Stimulated activated CD8-positive, alpha-beta memory T cell treated with anti-CD3 and anti-CD28 coated beads, Interleukin-7, amount 100 ng/mL, for 4 hours (primary cell): ENCODE data around the gene MREG.

ENCODE experiments used
- DNase-seq, 2 donors: peaks; one replicate each; pipeline ENCODE4 v3.0.0-alpha.2; 2020; ENCODE audit warnings: low read depth in 2 of 2

The MREG gene, protein sequence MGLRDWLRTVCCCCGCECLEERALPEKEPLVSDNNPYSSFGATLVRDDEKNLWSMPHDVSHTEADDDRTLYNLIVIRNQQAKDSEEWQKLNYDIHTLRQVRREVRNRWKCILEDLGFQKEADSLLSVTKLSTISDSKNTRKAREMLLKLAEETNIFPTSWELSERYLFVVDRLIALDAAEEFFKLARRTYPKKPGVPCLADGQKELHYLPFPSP

DNA sequence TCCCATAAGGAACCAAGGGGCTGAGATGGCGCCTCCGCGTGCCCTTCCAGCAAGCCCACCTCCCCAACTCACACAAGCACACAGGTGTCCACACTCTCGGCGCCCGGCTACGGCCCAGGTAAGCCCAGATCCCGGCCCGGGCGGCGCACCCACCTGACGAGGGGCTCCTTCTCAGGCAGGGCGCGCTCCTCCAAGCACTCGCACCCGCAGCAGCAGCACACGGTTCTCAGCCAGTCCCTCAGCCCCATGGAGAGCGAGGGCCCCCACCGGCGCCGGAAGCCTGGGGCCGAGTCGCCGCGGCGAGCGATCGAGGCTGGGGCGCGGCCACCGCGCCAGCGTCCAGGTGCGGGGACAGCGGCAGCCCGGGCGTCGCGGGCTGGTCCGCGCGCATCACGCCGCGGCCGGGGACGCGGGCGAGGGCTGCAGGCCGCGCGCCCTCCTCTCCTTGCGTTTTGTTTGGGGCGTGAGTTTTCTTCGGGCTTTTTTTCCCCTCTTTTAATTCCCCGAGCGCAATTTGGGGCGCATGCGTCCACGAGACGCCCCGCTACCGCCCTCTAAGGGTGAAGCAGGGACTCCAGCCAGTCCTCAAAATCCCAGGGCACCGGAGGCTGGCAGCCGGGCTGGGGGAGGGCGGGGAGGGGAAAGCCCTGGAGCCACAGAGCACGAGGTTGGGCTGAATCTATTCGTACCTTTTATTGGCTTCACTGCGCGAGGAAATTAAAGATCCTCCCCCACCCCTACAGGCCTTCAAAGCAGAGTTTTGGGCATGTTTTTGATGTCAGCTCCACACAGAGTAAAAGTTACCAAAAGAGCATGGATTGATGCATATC lies at the start of gene MREG:
TSS of gene MREG (minus strand) at position 472 of the 830 bp plus-strand sequence. CDS start at position 248, 224 bp downstream.
- DNase-seq = peak; percentile 69 to 75

DNA sequence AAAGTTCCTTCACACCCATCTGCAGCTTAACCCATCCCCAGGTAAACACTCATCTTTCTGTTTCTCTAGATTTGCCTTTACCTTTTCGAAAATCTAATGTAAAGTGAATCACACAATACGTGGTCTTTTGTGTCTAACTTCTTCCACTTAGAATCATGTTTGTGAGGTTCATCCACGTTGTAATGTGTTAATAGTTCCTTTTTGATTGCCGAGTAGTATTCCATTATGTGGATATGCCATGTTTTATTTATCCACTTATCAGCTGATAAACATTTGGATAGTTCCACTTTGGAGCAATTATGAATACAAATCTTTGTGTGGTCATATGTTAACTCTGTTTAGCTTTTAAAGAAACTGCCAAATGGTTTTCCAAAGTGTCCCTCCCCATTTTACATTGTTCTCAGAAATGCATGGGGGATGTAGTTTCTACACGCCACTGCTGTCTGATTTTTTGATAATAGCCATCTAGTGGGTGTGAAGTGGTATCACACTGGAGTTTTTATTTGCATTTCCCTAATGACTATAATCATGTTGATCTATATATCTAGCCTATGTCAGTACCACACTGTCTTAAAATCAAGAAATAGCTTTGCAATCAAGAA lies 46.0 kb upstream of the MREG start:
- no peak for DNase-seq

DNA sequence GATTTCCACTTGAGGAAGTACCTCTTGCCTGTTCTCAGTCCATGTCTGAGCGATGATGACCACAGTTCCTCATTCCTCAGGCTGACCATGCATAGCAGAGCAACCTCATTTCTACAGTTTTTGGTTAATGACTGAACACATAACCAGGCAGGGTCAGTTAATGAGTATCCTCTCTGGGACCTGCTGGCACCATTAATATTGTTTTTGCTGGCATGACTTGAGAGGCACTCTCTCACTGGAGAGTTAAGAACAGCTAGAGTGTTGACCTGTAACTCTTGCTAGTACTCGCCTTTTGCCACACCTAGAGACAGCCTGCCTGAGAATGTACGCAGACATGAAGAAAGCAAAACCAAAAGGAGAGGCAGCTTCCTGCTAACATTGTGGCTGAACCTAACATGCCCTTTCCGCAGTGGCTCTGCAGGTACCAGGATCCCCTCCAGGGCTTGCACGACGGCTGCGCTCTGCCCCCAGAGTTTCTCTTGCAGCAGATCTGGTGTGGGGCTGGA lies 44.4 kb upstream of the MREG start:
- peak; percentile 19 to 34 for DNase-seq

DNA sequence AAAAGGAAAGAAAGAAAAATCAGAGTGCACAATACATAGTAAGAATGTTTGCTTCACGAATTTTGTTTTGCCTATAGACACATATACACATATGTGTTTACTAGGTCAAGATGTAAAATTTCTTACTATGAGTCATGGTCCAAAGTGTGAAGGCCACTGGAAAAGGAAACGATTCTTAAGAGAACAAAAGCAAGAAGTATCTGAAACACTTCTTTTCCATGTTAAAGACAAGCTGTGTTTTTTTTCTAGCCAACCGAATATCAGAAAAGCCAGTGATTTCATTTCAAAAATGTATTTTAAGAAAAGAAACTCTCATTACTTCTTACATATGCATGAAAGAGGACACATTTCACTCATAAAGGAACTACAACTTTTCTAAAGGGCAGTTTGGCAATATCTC lies 43.4 kb upstream of the MREG start:
- DNase-seq = no peak

DNA sequence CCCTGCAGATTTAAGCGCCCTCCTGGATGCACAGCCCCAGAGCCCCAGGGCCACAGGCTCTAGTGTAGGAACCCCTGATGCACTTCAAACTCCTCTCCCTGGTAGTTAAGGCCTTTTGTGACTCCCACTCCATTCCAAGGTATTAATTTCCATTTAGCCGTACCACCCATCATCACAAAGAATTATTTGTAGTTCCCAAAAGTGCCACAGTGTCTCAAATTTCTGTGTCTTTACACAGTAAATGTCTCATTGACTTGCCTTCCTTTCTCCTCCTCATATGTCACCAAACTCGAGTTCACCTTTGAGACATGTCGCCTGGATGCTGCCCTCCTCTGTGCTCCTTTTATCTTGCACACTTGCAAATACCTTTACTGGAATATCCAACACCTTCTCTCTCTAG lies 42.3 kb upstream of the MREG start:
- DNase-seq = no peak

DNA sequence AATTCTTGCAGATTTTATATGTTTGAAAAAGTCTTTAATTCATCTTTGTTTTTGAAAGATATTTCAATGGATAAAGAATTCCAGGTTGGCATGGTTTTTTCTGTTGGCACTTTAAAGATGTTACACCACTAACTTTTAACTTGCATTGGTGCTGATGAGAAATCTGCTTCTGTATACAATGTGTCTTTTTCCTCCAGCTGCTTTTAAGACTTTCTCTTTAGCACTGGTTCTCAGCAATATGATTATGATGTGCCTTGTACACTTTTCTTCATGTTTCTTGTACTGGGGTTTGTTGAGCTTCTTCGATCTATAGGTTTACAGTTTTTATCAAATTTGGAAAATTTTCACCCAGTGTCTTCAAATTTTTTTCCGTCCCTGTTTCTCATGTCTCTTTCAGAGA lies 39.1 kb upstream of the MREG start:
- DNase-seq = no peak

DNA sequence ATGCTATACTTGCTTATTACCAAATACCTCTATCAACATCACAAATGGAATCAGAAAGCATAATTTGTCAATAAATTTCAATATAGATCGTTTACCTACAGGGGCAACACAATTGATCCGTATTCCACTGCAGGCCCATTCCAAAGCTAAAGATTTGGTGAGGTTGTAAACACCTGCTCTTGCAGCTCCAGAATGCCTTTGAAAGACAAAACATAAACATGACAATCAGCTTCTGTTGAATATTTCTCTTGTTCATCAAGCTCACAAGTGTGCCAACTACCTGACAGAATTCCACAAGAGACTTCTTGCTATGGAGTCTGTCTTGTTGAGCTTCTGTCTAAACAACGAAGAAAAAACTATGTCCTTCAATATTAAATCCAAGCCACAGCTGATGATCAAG lies 38.0 kb upstream of the MREG start:
- no peak for DNase-seq

DNA sequence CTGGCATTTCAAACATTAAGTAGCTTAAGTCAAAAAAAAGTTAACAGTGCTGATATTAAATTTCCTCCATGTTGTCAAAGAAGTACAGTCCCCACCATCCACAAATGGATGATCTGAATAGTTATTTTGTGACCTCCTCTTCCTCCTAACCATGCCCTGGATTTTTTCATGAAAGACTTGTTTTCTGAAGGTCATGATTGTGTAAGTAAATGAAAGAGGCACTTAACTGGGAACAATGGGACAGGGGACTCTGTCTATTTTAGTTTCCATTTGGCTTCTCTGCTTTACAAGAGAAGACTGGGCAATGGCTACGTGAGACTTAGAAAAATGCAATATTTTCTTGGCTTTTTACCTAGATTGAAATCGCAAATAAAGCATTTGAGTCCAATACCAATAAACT lies 36.1 kb upstream of the MREG start:
- DNase-seq = no peak

DNA sequence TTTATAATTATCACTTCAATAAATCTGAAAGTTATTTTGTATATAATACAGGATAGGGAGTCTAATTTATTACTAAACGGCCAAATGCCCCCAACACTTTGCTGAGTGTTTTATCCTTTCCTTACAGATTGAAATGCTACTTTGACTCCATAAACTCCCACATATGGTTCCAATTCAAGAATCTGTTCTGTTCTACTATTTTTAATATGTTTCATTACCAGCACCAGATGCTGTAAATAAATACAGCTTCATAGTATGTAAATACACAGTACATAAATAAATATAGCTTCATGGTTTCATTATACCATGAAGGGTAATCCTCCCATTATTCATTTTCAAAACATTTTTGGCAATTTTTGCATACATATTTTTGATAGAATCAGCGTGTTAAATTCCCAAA lies 34.0 kb upstream of the MREG start:
- DNase-seq = no peak

DNA sequence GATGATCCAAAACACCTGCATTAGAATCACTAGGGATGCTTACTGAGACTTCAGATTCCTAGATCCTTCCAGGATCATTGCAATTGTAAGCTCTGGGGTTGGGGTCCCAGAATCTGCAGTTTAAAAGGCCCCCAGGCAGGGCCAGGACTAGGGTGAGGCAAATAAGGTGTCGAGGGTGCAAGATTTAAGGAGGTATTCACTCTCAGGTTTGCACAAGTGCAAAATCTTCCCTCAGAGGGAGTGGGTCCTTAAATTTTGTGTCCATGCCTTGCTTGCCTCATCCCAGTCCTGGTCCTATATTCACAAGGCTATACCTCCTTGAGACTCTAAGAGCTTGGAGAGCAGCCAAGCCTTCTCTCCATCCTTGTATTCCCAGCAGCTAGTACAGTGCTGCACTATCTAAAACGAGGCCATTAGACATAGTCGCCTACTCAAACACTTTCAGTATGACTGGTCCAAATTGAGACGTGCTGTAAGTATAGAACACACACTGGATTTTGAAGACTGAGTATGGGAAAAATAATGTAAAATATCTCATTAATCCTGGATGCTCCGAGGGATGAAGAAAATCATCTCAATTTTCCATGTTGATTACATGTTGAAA lies 31.6 kb upstream of the MREG start:
- no peak for DNase-seq

DNA sequence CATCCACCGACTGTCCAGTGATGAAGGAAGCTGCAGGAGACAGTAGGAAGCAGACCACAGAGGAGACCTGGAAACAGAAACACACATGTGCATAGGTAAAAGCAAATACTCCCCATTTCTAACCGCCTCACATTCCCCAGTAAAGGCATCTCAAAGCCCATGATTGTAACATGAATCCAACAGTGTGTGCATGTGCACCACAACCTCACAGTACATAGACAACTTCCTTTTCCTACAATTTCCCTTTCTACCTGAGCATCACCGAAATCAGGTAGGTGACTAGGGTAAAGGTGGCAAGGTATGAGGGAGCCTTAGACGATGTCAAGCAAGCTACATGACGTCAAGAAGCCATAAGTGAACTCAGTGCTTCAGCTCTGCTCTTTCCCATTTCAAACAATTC lies 30.6 kb upstream of the MREG start:
- no peak for DNase-seq

DNA sequence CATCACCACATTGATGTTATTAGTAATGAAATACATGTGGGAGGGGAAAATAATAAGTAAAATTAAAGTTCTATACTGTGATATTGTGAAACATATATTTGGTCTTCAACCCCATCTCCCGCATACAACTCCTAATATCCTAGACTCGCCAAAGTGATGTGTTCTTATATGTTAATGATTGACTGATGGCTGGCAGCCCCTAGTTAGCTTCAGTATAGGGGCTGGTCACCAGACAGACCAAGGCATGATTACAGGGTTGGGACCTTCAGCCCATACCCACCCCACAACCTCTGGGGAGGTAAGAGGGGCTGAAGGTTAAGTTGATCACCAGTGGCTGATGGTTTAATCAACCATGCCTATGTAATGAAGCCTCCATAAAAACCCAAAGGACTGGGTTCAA lies 28.1 kb upstream of the MREG start:
- DNase-seq = no peak

DNA sequence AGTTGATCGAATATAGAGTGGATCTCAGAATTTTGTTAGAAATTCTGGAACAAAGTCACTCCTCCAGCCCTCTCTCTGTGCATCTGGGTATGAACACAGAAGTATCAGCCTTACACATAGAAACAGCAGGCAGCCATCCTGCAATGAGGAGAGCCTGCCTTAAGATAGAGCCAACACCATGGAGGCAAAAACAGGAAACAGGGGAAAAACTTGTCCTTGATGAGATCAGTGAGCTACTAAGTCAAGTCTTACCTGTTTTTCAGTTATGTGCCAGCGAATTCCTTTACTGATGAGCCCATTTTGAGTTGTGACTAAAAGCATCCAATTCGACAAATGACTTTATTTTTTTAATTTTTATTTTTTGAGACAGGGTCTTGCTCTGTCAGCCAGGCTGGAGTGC lies 26.6 kb upstream of the MREG start:
- DNase-seq = no peak

DNA sequence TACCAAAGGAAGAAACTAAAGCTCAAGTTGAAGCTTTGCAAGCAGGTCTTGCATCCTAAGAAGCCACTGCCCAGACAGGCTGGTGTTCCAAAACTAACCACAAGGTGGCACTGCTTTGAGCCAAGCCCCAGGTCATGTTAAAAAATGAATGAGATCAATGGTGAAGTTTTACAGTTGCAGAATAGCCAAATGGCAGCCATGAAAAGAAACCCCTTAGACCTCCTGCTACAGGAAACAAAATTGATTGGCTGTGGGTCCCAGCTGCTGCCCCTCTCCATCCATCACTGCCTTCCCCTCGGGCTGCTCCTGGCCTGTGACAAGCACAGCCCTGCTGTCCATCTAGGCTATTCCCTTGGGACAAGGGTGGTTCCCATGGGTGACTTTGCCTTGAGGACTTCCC lies 20.7 kb upstream of the MREG start:
- DNase-seq = peak; percentile 47 to 62

DNA sequence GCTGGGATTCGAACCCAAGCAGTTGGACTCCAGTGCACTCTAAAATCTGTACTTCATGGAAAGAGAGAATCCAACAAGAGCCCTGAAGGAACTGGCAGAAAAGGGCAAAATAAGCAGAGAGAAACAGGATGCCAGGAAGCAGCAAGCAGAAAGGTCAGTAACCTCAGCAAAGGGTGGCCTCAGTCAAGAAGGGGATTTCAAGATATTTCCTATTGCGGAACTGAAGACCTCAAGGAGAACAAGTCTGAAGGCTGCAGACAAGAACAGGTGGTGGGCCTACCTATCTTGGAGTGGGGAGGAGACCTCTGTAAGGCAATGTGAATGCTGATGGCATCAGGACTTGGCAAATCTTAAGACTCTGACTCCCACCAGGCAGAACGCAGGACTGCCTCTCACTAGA lies 20.1 kb upstream of the MREG start:
- DNase-seq = no peak

DNA sequence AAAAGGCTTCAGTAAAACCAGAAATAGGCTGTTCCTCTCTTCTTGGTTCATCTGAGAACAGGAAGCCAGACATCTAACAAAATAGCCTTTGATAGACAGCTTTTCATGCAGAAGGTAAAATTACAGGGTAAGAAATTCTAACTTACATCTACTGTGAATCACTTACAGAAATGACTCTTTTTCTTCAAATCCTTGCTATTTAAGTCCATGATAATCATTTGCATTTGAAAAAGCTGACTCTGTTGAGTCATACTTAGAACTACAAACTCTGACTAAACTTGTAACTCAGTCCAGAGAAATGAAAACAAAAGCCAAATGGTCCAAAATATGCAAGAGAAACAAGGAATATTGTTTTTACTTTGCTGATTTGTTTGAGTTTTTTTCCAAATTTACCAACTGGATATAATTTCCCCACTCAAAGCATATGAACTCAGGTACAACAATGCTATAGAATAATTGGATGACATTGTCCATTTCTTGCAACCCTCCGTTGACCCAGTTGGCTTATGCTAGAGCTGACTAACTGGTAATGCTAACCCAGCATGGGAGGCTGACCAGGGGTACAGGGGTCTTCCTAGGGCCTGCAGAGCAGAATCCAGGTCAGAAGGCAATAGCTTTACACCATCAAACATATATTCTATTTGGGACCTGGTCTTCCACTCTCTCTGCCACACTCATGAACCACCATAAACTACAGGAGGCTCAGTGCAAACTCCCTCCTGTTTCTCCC lies 18.8 kb upstream of the MREG start:
- DNase-seq = no peak

DNA sequence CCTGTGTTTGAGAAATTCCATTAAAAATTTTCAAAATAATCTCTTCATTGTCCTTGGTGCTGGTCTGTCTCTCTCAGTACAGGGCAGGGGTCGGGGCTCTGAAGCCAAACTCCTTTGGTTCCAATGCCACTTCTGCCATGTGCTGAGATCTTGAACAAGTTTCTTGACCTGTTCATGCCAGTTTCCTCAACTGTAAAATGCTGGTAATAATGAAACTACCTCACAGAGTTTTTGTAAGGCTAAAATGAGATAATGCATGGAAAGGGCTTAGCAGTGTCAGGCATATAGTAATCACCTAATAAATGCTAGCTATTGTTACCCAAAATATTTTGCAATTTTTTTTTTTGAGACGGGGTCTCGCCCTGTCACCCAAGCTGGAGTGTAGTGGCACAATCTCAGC lies 16.9 kb upstream of the MREG start:
- DNase-seq = no peak

DNA sequence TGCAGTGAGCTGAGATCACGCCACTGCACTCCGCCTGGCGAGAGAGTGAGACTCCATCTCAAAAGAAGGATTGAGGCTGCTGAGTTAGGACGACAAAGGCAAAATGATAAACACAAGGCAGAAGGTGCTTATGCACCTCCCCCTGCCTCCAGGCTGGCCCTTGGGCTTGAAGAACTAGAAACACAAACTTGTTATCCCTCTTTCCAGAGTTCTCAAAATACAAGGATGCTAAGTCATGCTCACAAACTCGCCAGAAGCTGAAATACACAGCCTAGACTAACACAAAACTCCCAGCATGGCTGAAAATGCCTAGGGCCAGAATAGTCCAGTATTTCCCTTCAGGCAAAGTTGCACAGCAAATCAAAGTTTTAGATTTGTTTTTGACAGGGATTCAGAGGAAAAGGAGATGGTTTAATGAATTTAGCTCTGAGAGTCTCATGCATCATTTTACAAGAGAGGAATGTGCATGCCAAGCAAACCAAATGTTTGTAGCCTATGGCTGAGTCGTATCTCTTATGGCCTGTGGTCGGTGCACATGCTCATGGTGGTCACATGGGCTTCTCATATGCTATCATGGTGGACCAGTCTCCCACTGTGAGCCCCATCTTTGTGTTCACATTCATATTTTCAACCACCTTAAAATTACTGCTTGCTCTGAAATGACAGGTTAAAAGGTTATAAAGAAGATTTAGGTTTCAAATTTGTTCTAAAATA lies 16.2 kb upstream of the MREG start:
- DNase-seq = no peak

DNA sequence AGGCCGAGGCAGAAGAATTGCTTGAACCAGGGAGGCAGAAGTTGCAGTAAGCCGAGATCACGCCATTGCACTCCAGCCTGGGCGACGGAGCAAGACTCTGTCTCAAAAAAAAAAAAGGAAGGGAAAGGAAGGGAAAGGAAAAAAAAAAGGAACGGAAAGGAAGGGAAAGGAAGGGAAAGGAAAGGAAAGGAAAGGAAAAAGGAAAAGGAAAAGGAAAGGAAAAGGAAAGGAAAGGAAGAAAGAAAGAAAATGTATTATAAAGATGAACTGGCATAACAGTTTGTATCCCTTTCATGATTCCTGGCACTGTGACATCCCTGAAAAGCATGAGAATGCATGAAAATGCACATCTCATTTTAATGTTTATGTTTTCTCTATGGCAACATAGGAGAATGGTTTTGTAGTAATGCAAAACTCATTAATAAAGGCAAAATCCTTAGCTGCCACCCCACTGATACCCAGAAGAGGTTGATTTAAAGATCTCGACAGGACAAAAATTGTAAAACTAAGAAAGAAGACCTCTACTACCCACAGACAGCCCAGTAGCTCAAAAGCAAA lies 11.5 kb upstream of the MREG start:
- no peak for DNase-seq

DNA sequence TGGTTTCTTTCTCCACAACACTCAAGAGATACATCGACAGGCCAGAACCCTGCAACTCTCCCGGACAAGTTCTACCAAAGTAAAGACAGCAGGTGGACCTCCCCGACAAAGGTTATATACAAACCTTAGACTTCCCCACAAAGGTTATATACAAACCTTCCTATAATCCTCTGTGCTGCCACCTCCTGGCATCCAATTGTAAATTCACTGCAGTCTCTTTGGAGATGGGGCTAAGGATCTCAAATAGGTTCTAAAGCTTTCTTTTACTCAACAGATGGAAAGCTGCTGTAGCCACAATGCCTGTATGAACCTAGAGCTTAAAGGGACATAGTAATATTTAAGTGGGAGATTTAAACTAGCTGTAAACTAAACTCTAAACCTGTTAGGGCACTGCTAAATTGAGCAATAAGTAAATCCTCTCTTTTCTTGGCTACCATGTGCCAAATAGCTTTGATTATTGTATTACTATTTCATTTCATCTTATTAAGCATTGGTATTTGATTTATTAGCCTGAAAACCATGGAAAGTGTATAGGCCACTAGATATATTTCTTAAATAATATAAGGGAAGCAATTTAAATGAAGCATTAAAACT lies 9.8 kb upstream of the MREG start:
- DNase-seq = no peak
